ENCODE measurements around the gene IRF5. TPM values are rescaled to one million over a fixed set of nuclear protein-coding genes. Genes with fewer than 3 reads are reported as not detected.

The IRF5 gene
- total RNA-seq, 1 experiment from 2014 or later, result 0.74 TPM

DNA sequence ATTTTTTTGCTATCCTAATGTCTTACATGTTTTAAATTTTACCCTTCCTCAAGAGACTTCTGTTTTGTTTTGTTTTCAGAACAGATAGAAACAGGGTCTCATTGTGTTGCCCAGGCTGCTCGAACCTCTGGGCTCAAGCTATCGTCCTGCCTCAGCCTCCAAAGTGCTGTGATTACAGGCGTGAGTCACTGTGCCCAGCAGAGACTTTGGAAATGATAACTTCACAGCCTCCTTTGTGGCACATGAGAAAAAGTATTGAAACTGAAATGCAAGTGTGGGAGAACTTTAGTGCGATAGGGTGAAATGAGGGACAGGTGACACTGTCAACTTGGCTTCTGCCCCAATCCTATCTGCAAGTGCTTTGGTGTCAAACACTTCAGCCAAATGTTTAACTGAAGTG is 21.6 kb downstream of the IRF5 start:
- Histone ChIP-seq H3K4ac (ENCODE audit: low read depth, low read length) (no peak overlapping the region), H3K56ac (ENCODE audit: insufficient read length, low read depth, low read length) (no peak overlapping the region), H3K4me1 (ENCODE audit: insufficient read depth, low read length) (peaks cover 5% of the 10 kb centered on the region), H3K27me3 (ENCODE audit: insufficient read depth, low read length) (no peaks in the 10 kb centered on the region), H2BK20ac (ENCODE audit: low read depth, low read length, poor library complexity, severe bottlenecking) (no peak overlapping the region), H4K8ac (replicated peaks; ENCODE audit: insufficient read length, low read depth, low read length) (no peak overlapping the region), H2AFZ (ENCODE audit: low read length) (no peak overlapping the region), H3K9me3 (ENCODE audit: control insufficient read depth, low read depth, low read length) (no peaks in the 10 kb centered on the region), H2BK5ac (ENCODE audit: insufficient read length, low read length) (no peak overlapping the region), H3K18ac (ENCODE audit: insufficient read length, low read depth, low read length) (no peak overlapping the region), H2AK5ac (ENCODE audit: insufficient read length, low read length) (no peak overlapping the region), H3K9ac (ENCODE audit: extremely low read depth, insufficient read length, low read length) (no peak overlapping the region), H3K23me2 (ENCODE audit: insufficient read length, low read depth, low read length, poor library complexity, severe bottlenecking) (no peaks in the 10 kb centered on the region), H3K4me2 (ENCODE audit: insufficient read depth, insufficient read length, low read length) (no peak overlapping the region), H3K79me2 (ENCODE audit: insufficient read depth, low read length) (no peaks in the 10 kb centered on the region), H3K14ac (ENCODE audit: insufficient read depth, low read length) (no peak overlapping the region), H3K23ac (ENCODE audit: insufficient read length, low read depth, low read length) (no peak overlapping the region), H3T11ph (ENCODE audit: low read length) (no peak overlapping the region), H2BK120ac (ENCODE audit: low read depth, low read length, poor library complexity, severe bottlenecking) (no peak overlapping the region), H4K20me1 (ENCODE audit: control insufficient read depth, insufficient read depth, insufficient read length) (no peaks in the 10 kb centered on the region), H4K91ac (ENCODE audit: insufficient read length, low read depth, low read length) (no peak overlapping the region), H2BK15ac (ENCODE audit: low read depth, low read length) (no peak overlapping the region), H3K79me1 (ENCODE audit: insufficient read depth, low read depth, low read length, poor library complexity, severe bottlenecking) (no peaks in the 10 kb centered on the region), H3K27ac (ENCODE audit: insufficient read length, low read depth, low read length) (no peak overlapping the region), H2BK12ac (ENCODE audit: insufficient read length, low read depth, low read length) (no peak overlapping the region), H4K5ac (ENCODE audit: insufficient read length, low read depth, low read length) (no peak overlapping the region)
- Mint-ChIP-seq H3K9me3 (no peaks in the 10 kb centered on the region), H3K4me1 (peaks cover 14% of the 10 kb centered on the region in 2 experiments), H3K36me3 (ENCODE audit: insufficient read depth in 1 of 3, low read depth in 3 of 3) (peaks cover 25 to 77% (median 75%) of the 10 kb centered on the region in 3 experiments), H3K4me3 (no peak overlapping the region), H3K27me3 (ENCODE audit: low read depth) (no peaks in the 10 kb centered on the region), H3K27ac (no peak overlapping the region)
- TF ChIP-seq, protein P1, sequence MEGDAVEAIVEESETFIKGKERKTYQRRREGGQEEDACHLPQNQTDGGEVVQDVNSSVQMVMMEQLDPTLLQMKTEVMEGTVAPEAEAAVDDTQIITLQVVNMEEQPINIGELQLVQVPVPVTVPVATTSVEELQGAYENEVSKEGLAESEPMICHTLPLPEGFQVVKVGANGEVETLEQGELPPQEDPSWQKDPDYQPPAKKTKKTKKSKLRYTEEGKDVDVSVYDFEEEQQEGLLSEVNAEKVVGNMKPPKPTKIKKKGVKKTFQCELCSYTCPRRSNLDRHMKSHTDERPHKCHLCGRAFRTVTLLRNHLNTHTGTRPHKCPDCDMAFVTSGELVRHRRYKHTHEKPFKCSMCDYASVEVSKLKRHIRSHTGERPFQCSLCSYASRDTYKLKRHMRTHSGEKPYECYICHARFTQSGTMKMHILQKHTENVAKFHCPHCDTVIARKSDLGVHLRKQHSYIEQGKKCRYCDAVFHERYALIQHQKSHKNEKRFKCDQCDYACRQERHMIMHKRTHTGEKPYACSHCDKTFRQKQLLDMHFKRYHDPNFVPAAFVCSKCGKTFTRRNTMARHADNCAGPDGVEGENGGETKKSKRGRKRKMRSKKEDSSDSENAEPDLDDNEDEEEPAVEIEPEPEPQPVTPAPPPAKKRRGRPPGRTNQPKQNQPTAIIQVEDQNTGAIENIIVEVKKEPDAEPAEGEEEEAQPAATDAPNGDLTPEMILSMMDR (conservative IDR thresholded peaks at IDR 0.05), result no peak
- DNase-seq, result no peak
- WGBS (ENCODE audit: extremely low coverage, insufficient read length, low lambda C conversion rate), result no CpG with 5 or more reads among the region's 4 CpGs

Data from H9 (cell line).